ENCODE measurements around the gene ZNF385C.
A peak's percentile ranks its signal among the peaks of the same experiment; 100 is the strongest.

ZNF385C gene

GRCh38 chr17:42111871-42112551, 13.7 kb upstream of the ZNF385C start:
- TF ChIP-seq CTCF (IDR thresholded peaks at IDR 0.05; ENCODE audit: low read depth, low read length, missing control alignments), result no peak
- in situ Hi-C loops (cut with HindIII; ENCODE audit: low pct_ligation_motif_present, low sequenced_read_pairs), result loop anchor here (25.0 kb wide), 1 partner anchor 150 kb away; the partner anchor contains the start of gene CNP
- H3K36me3 ChIP-seq (replicated peaks), result no peaks in the 10 kb centered on the region
- peak overlapping the region; percentile 32 for H3K27ac ChIP-seq
- H3K27me3 ChIP-seq (replicated peaks), result no peaks in the 10 kb centered on the region
- no peak for DNase-seq
- H3K4me3 ChIP-seq (ENCODE audit: low read depth, low read length), result peak overlapping the region; percentile 40

GRCh38 chr17:42111265-42111636, 13.0 kb upstream of the ZNF385C start:
- Histone ChIP-seq H3K27me3 (replicated peaks) (no peaks in the 10 kb centered on the region), H3K4me3 (ENCODE audit: low read depth, low read length) (no peak overlapping the region), H3K36me3 (replicated peaks) (no peaks in the 10 kb centered on the region), H3K27ac (no peak overlapping the region)
- in situ Hi-C loops (cut with HindIII; ENCODE audit: low pct_ligation_motif_present, low sequenced_read_pairs), result loop anchor here (25.0 kb wide), 1 partner anchor 149 kb away; the partner anchor contains the start of gene CNP
- DNase-seq, result no peak
- no peak for TF ChIP-seq CTCF (IDR thresholded peaks at IDR 0.05; ENCODE audit: low read depth, low read length, missing control alignments)

GRCh38 chr17:42110301-42111264, 12.3 kb upstream of the ZNF385C start:
- H3K36me3 ChIP-seq (replicated peaks), result no peaks in the 10 kb centered on the region
- no peaks in the 10 kb centered on the region for H3K27me3 ChIP-seq (replicated peaks)
- DNase-seq, result no peak
- H3K4me3 ChIP-seq (ENCODE audit: low read depth, low read length), result no peak overlapping the region
- no peak for TF ChIP-seq CTCF (IDR thresholded peaks at IDR 0.05; ENCODE audit: low read depth, low read length, missing control alignments)
- H3K27ac ChIP-seq, result no peak overlapping the region
- in situ Hi-C loops (cut with HindIII; ENCODE audit: low pct_ligation_motif_present, low sequenced_read_pairs), result loop anchor here (25.0 kb wide), 1 partner anchor 148 kb away; the partner anchor contains the start of gene CNP

GRCh38 chr17:42109086-42109485, 10.8 kb upstream of the ZNF385C start:
- no peaks in the 10 kb centered on the region for H3K27me3 ChIP-seq (replicated peaks)
- H3K4me3 ChIP-seq (ENCODE audit: low read depth, low read length), result no peak overlapping the region
- in situ Hi-C loops (cut with HindIII; ENCODE audit: low pct_ligation_motif_present, low sequenced_read_pairs), result loop anchor here (25.0 kb wide), 1 partner anchor 147 kb away; the partner anchor contains the start of gene CNP
- no peak overlapping the region for H3K27ac ChIP-seq
- DNase-seq, result no peak
- H3K36me3 ChIP-seq (replicated peaks), result no peaks in the 10 kb centered on the region
- no peak for TF ChIP-seq CTCF (IDR thresholded peaks at IDR 0.05; ENCODE audit: low read depth, low read length, missing control alignments)

GRCh38 chr17:42107597-42108576, 9.6 kb upstream of the ZNF385C start:
- peak overlapping the region; percentile 45 for H3K4me3 ChIP-seq (ENCODE audit: low read depth, low read length)
- DNase-seq, result peak; percentile 35
- TF ChIP-seq CTCF (IDR thresholded peaks at IDR 0.05; ENCODE audit: low read depth, low read length, missing control alignments), result no peak
- H3K27me3 ChIP-seq (replicated peaks), result no peaks in the 10 kb centered on the region
- in situ Hi-C loops (cut with HindIII; ENCODE audit: low pct_ligation_motif_present, low sequenced_read_pairs), result loop anchor here (25.0 kb wide), 1 partner anchor 146 kb away; the partner anchor contains the start of gene CNP
- H3K27ac ChIP-seq, result no peak overlapping the region
- no peaks in the 10 kb centered on the region for H3K36me3 ChIP-seq (replicated peaks)
